NCI-H2196 treated with DMSO at 0.1 percent for 48 hours (cell line): ENCODE data around the gene ADCY5.

ENCODE experiments used
- DNase-seq: peaks from one replicate; lab custom pipeline; 2025; ENCODE audit not compliant: unreplicated experiment; lab: John Stamatoyannopoulos, UW

ADCY5 gene

DNA sequence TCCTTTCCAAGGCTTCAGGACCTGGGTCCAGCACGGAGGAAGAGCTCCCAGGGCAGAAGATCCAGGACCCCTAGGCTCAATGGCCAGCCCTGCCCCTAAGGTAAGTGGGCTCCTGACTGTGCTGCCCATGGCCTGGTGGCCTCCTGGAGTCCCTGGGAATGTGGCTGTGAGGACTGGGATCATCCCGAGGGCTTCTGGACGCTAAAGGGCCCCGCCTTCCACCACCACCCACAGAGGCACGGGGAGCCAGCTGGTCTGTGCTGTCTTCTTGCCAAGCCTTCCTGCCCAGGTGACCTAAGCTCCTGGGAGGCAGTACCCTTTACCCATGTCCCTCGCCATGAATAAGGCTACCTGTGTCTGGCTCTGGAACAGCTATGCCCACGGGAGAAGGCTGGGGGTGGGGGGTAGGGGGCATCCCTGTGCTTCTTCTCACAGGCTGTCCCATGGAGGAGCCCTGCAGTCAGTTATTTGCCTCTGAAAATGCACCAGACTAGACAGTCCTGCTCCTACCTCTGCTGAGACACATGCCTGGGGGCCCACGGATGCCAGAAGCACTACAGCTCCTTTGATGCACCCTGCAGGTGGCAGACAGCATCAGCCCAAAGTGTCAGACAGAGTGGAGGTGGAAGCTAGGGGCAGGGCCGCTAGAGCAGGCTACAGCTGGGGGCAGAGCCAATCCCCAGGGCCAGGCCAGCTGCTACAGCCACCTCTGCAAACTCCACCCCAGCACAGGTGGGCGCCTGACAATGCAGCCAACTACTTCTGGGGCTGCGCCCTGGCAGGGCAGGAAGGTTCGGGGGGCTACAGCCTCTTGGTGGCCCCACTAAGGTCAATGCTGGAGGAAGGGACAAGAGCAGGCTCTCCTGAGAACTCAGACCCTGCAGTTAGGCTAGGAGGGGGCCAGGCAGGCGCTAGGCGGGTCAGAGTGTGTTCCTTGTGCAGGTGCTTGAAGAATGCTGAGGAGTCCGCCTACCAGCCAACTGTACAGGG, 156.3 kb downstream of the ADCY5 start:
- DNase-seq, result no peak

DNA sequence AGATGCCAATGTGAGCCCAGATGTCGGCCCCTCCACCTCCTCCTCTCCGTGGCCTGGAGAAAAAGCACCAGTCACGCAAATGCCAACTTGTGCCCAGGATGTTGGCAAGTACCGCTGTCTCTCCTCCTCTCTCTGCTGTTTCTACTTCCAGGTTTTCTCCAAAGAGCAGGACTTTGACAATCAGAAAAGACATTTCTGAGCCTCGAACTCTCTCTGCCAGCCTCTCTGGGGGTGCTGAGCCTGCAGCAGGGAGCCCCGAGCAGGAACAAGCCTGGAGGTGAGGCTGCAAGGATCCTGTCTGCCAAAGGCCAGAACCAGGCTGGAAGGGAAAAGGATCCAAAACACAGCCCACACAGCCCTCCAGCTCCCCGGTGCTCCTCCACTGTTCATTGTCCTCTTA, 157.5 kb downstream of the ADCY5 start:
- no peak for DNase-seq

DNA sequence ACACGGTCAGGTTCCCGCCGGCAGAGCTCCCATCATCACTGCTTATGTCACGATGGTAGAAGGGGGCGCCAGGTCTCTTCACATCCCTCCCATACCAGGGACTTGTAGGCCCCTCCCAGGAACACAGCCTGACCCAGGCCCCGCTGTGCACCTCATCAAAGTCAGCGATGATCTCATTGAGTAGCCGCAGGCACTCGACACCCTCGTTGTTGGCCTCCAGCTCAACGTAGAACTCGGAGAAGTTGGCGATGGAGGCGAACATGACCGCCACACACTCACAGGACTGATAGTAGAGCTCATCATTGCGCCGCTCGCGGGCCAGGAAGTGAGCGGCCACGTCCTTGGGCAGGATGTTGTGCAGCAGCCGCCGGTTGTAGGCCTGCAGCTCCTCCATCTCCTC, 157.9 kb downstream of the ADCY5 start:
- DNase-seq, result no peak

DNA sequence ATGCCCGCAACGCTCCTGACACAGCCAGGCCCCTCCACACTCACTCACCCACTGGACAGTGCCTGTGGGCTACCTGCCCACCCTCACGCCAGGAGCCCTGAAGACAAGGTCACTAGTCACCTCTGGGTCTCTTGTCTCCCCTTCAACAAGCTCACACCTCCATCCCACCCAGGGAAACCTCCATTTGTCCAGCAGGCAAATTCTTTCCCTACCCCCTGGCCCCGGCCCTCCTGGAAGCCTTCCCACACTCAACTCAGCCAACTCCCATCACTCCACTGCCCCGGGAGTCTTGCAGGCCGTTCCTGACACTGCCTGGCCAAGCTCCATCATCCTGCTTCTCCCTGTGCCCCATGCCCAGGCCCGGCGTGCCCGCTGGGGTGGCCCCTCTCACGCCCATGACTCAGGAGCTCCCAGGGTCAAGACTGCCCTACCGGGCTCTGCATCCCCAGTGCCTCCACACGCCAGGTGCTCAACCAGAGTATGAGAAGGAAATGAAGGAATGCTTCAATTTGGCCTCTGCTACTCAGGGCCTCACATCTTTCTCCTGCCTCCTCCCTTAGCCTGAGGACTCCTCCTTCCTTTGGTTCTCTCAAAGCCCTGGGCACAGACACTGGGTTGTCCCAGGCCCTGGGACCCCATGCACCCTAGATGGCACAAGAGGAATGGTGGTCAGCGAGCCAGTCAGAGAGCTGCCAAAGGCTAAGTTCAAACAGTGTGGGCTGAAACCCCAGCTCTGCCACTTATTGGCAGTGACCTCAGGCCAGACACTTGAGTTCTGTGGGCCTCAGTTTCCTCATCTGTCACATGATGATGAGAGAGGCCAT, 158.6 kb downstream of the ADCY5 start:
- no peak for DNase-seq

DNA sequence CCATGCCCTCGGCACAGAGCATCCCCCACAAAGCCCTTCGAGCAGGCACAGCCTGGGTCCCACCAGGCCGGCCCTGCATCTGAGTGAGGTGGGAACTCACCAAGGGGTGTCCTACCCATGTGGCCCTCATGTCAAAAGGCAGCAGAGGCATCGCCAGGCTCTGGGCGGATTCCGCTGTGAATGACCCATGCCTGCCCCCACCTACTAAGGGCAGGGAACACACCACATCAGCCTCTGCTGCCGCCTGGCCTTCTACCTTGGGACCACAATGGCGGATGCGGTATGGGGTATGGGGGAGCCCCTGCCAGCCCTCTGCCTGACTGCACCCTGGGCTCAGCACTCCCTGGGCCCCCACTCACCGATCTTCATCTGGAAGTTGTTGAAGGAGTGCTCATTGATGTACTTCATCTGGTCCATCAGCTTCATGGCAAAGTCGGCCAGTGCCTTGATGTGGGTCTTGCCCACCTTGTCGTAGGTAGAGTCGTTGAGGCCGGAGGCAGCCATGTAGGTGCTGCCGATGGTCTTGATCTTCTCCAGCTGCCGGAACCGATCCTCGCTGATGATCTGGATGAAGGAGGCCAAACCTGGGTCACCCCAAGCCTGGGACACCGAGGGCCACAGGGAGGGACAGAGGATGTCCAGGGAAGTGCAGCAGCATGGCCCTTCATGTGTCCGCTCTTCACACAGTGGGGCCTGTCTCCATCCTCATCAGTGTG, 159.3 kb downstream of the ADCY5 start:
- DNase-seq, result no peak

DNA sequence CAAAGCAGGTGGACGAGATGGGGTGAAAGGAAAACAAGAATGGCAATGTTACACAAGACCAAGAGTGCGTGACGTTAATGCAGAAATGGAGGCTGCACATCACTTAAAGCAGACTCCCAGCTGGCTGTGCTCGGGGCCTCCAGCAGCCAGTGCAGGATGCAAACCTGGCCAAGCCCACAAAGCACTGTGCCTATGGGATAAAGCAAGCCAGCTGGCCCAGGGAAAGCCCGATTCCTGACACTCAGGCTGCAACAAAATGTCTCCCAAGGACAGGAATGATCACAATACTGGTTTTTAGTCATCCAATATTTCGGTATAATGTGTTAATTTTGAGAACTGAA, 161.0 kb downstream of the ADCY5 start:
- DNase-seq, result no peak

DNA sequence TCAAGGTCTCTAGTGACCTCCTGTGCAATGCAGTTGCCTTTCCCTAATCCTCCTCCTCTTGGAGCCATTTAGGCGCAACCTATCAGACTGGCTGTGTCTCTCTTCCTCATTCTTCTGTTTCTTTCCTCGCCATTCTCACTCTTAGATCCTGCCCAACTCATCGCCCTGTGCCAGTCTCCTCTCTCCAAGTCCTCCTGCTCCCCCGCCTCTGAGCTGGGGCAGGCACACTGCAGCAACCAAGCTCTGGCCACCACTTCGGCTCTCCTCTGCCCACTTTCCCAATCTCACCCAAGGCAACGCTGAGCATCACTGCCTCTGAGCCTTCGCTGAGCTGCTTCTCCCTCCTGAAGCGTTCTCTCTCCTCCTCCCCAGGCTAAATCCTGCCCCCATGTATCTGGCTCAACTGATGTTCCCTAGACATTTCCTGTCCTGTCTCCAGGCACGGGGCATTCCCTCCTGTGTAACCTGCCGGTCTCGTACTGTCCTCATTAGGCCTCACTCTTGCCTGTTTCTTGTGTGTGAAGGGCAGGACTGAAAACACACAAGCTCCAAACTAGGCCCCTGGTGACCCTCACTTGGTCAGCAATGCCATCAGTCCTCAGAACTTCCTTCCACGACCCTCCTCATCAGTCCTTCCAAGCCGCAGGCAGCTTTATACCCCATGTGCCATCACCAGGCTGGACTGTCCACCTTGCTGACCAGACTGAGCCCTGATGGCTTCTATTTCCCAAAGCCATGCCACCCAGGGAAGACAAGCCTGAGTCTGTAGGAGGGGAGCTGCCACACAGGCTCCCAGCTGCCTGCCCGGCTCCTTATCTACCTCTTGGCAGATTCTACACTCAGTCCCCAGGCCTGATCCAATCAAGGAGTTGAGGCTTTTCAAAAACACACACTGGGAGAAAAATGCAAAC, 161.6 kb downstream of the ADCY5 start:
- no peak for DNase-seq

DNA sequence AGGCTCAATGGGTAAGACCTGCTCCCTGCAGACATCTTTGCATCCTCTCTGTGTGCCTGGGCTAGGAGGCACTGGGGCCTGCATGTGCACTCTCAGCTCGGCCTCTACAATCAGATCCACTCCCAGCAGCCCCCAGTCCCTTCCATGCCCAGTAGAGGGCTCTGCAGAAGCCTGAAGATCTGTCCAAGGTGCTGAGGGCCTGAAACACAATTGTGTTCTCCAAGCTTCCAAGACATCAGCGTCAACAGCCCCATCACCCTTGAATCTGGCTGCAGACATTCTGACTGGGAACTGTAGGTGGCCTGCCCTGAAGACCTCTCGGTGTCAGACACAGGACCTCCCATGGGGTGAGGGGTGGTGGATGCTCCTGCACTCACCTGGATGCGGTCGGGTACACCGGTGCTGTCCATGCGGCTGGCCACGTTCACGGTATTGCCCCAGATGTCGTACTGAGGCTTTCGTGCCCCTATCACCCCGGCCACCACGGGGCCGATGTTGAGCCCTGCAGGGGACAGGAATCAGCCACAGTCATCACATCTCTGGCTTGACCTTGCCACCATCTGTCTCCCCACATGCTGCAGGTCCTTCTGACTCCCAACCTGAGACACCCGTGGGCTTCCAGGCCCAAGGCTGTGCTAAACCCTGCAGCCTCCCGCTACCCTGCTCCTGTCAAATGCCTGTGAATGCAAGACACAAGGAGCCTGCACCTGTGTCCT, 162.4 kb downstream of the ADCY5 start:
- DNase-seq, result no peak

DNA sequence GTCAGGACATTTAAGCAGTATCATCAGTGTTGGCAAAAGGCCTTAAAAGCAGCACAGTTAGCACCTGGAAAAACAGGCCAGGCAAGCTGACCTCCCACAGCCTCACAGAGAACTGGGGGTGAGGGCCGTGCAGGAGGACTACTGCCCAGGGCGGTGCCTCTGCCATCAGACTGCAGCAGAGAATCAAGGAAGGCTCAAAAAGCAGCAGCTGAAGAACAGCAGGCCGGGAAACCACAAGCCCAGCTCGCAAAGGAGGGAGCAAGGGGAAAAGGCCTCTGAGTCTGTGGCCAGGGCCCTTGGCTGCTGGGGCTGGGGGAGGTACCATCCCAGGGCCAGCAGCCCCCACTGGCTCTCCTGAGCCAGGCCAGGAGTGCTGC, 163.0 kb downstream of the ADCY5 start:
- no peak for DNase-seq

DNA sequence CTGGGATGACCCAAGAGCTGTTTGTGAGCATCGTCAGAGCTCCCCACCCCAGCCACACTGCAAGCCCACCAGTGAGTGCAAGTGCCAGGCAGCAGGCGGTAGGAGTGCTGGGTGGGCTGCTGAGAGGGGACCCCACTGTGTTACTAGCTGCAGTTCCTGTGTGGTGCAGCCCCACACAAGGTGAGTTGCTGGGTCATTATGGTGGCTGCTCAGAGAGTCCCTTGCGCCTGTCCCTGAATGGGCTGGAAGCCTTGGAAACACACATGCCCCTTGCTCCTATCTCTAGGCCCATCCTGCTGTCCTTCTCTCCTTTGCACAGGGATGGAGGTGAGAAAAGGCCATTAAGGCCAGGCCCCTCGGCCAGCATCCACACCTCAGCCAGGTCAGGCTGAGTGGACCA, 163.4 kb downstream of the ADCY5 start:
- no peak for DNase-seq

DNA sequence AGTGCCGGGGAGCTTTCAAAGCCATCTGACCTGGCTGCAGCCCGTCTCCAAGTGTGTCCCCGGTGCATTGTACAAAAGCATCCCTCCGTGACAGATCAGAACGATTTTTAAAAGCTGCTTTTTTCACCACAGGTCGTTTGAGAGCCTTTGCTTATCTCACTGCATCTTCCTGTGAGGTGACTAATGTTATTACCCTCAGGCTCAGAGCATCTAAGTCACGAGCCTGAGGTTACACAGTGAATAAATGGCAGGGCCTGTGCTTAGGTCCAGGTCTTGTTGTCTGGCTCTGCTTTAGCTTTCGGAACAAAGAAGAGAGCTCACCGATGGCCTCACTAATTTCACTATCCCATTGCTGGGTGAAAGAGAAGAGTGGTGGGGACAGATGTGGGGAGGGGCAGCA, 163.8 kb downstream of the ADCY5 start:
- no peak for DNase-seq

DNA sequence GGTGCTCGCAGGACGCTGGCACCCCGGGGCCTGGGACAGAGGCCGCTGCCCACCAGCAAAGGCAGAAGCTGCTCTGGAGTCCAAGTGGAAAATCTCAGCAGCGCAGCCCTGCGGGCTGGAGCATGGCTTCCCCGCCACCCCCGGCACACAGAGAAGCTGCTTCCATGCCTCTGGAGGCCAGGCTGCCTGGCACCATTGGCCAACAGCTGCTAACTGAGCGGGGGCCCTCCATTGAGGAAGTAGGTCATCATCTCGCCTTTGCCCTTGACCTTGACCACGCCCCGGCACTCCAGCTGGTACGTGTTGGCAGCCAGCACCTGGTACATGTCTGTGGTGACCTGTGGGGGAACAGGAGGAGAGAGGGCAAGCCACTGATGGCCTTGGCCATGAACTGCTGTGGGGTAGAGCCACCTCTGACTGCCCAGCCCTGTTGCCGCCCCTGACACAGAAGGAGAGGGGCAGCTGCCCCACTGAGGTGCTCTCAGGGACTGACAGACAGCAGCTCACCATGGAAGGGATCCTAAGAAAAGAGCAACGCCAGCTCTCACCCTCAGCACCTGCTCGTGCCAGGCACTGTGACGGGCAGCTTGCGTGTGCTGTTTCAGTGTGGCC, 164.4 kb downstream of the ADCY5 start:
- no peak for DNase-seq

DNA sequence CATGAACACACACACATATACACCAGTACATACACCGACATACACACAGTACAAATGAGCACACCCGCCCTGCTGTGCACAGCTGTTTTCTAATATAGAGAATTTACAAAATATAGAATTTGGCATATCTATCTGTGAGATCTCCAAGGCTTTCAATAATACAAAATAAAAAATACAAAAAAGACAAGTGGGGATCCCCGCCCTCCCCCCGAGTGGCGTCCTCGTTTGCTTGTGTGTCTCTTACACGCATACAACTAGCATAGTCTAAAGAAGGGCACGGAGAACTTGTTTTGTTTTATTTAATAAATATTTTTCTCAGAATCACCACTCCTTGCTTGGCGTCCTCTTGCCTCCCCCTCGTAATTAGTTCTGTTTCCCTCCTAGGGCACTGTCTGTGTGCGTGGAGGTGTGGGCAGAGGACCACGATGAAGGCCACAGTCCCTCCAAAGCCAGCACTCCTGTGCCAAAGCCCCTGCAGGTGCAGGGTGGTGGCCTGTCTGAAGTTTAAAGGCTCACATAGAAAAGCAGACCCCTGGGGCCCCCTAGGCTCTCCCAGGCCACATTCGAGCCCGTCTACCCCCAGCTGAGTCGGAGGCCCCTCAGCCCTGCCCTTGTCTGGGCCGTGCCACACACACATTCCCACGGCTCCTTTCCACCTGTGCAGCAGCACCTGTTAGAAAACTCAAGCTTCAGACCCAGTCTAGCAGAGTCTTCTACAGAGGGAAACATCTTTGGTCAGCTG, 165.1 kb downstream of the ADCY5 start:
- DNase-seq, result no peak

DNA sequence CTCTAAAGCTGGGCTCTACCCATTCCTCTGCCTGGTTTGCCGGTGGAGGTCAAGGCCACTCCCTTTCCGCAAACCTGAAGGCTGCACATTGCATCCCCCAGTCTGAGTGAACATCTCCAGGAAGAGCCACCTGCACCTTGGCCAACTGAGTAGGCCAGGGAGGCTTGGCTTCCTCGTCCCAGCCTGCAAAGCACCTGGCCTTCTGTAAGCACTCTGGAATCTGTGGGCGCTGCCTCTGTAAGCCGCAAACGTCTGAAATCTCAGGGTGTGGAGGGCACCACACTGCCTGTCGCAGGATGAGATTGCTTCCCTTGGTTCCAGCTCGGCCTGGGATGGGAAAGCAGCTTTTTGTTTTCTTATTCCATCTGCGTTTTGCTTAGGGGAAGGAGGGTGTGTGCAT, 165.8 kb downstream of the ADCY5 start:
- DNase-seq, result no peak

DNA sequence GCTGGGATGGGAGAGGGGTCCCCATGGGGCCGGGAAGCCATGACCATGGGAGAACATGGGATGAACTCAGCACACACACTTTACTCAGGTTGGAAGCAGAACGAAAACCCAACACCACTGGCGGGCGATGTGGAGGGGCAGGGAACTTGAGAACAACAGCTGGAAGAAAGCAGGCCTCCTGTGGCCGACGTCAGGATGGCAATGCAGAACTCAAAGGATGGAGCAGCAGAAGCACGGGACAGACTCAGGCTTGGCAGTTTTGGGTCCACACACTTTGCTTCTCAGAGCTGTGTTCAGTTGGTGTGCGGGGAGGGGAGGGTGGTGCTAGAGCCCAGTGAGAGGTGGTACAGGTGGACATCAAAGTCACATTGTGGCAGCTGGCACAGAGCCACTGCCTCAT, 166.4 kb downstream of the ADCY5 start:
- DNase-seq, result no peak

DNA sequence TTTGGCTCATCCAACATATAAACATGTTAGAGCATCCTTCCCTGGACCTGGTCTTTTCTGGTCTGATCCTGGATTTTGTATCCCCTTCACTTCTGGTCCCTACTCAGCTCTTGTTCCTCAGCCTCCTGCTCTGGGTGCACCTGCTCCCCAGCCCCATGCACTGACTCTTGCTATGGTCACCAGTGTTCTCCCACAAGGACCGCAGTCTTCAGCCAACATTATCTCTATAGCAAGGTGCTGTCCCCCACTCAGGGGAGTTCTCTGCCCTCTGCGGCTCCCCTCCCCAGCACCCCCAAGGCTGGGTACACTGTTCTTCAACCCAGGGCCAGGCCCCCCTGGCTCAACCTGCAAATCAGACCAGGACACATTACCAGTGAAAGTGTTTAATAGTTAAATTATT, 167.0 kb downstream of the ADCY5 start:
- no peak for DNase-seq

DNA sequence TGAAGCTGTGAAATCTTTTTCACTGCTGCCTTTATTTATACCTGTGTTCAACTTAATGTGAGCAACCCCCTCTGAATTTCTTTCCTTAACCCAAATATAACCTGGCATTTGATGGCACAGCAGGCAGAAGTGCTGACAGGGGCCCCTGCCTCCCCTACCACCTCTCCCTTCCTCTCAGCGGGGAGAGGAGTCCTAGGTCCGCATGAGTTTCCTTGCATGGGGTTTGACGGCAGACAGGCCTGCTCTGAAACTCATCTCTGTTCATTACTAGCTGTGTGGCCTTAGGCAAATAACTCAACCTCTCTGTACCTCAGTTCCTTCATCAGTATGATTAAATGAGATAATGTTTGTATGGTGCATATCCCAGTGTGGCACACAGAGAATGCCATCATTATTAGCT, 167.5 kb downstream of the ADCY5 start:
- no peak for DNase-seq

DNA sequence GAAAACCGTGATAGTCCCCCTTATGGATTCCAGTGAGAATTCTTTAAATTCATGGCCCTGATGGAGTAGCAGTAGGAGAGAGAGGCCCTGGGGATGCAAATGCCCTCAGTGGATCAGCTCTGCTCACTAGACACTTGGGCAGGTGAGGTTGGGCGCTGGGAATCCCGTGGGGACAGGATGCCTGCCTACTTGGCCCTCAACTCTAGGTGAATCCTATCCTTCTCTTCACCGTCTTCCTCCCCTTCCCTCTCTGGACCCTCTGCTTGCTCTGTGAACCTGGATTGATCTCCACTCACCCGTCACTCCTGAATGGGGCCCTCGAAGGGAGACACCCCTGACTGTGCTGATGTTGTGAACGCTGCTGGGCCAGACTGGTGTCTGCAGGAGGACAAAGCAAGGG, 169.8 kb downstream of the ADCY5 start:
- DNase-seq, result no peak

DNA sequence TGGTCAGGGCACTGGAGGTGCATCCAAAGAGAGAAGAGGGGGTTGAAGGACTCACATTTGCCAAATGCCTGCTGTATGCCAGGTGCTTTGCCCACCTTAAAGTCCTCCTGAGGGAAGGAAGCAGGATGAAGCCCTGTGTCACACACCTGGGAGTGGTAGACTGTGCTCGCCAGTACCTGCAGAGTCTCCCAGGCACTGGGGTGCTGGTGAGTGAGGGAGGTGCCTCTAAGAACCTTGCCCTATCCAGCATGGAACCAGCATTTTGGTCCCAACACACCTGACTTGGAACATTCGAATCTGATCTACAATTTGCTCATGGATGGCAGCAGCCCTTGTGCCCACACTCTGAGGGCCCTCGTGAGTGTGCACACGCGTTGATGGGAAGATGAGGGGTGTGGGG, 170.4 kb downstream of the ADCY5 start:
- DNase-seq, result no peak
